ENCODE results near the gene FAM83G. TPM values are rescaled to one million over a fixed set of nuclear protein-coding genes. Genes with fewer than 3 reads are reported as not detected.

Gene FAM83G
- total and polyA plus RNA-seq, 2 experiments from 2014 or later: 7.6 to 44.5 TPM

- TF ChIP-seq STAT1 (IDR thresholded peaks at IDR 0.05; ENCODE audit: unreplicated experiment): no peak
- TF ChIP-seq ETS1 (IDR thresholded peaks at IDR 0.05): no peak
- TF ChIP-seq EZH2phosphoT487 (IDR thresholded peaks at IDR 0.05; ENCODE audit: unreplicated experiment): no peak
- TF ChIP-seq EZH2 (IDR thresholded peaks at IDR 0.05; ENCODE audit: low read depth, unreplicated experiment): no peak
- no peak for TF ChIP-seq POLR2AphosphoS5 (IDR thresholded peaks at IDR 0.05; ENCODE audit: low read depth)
- no peak for TF ChIP-seq JUNB (IDR thresholded peaks at IDR 0.05; ENCODE audit: unreplicated experiment)
- no peak for TF ChIP-seq NANOG (IDR thresholded peaks at IDR 0.05; ENCODE audit: borderline replicate concordance)
Observed at GRCh38 chr17:19020016-19020415, 15.5 kb upstream of the FAM83G start (continued).

GRCh38 chr17:19019041-19019941, 14.7 kb upstream of the FAM83G start:
- ATAC-seq (peak; percentile 12; the same call in 2 of the 3 replicates), DNase-seq (ENCODE audit: low spot score) (no peak)
- H3K4me1 Mint-ChIP-seq: peaks cover 8% of the 10 kb centered on the region
- H3K27me3 Mint-ChIP-seq (ENCODE audit: insufficient read depth, low read depth, poor library complexity): peaks cover 7% of the 10 kb centered on the region
- no peaks in the 10 kb centered on the region for H3K36me3 ChIP-seq (ENCODE audit: insufficient read depth)
- H3K27me3 ChIP-seq (ENCODE audit: insufficient read depth): no peaks in the 10 kb centered on the region
- H2AFZ ChIP-seq: no peak overlapping the region
- no peak overlapping the region for H3K4me3 Mint-ChIP-seq
- no peak overlapping the region for H3K4me2 ChIP-seq
- no peaks in the 10 kb centered on the region for H3K79me2 ChIP-seq (replicated peaks; ENCODE audit: insufficient read depth)
- no peaks in the 10 kb centered on the region for H3K9me3 Mint-ChIP-seq
- no peaks in the 10 kb centered on the region for H3K9me2 ChIP-seq (ENCODE audit: insufficient read depth)
- no peaks in the 10 kb centered on the region for H3F3A ChIP-seq (replicated peaks; ENCODE audit: low read depth)
- H4K20me1 ChIP-seq (replicated peaks; ENCODE audit: insufficient read depth): no peaks in the 10 kb centered on the region
- H3K27ac ChIP-seq (ENCODE audit: low read depth): no peak overlapping the region
- no peaks in the 10 kb centered on the region for H3K36me3 Mint-ChIP-seq (ENCODE audit: low read depth)
- no peak overlapping the region for H3K4me3 ChIP-seq
- no peaks in the 10 kb centered on the region for H3K4me1 ChIP-seq (ENCODE audit: insufficient read depth)
- H3K27ac Mint-ChIP-seq: no peak overlapping the region; the same call in 1 of the 2 replicates
- TF ChIP-seq EZH2phosphoT487 (IDR thresholded peaks at IDR 0.05; ENCODE audit: unreplicated experiment) (no peak), NANOG (IDR thresholded peaks at IDR 0.05; ENCODE audit: borderline replicate concordance) (no peak), JUNB (IDR thresholded peaks at IDR 0.05; ENCODE audit: unreplicated experiment) (no peak), ZNF114 (CRISPR knock-in tag; IDR thresholded peaks at IDR 0.05) (no peak), ZNF331 (CRISPR knock-in tag; IDR thresholded peaks at IDR 0.05; ENCODE audit: low read depth) (no peak), REST (IDR thresholded peaks at IDR 0.05; ENCODE audit: unreplicated experiment) (no peak), EZH2 (IDR thresholded peaks at IDR 0.05; ENCODE audit: low read depth, unreplicated experiment) (no peak), CREB1 (CRISPR knock-in tag; IDR thresholded peaks at IDR 0.05; ENCODE audit: low read depth) (no peak), STAT1 (IDR thresholded peaks at IDR 0.05; ENCODE audit: unreplicated experiment) (no peak), POLR2AphosphoS5 (IDR thresholded peaks at IDR 0.05; ENCODE audit: low read depth) (no peak)
- TF ChIP-seq, protein P1, sequence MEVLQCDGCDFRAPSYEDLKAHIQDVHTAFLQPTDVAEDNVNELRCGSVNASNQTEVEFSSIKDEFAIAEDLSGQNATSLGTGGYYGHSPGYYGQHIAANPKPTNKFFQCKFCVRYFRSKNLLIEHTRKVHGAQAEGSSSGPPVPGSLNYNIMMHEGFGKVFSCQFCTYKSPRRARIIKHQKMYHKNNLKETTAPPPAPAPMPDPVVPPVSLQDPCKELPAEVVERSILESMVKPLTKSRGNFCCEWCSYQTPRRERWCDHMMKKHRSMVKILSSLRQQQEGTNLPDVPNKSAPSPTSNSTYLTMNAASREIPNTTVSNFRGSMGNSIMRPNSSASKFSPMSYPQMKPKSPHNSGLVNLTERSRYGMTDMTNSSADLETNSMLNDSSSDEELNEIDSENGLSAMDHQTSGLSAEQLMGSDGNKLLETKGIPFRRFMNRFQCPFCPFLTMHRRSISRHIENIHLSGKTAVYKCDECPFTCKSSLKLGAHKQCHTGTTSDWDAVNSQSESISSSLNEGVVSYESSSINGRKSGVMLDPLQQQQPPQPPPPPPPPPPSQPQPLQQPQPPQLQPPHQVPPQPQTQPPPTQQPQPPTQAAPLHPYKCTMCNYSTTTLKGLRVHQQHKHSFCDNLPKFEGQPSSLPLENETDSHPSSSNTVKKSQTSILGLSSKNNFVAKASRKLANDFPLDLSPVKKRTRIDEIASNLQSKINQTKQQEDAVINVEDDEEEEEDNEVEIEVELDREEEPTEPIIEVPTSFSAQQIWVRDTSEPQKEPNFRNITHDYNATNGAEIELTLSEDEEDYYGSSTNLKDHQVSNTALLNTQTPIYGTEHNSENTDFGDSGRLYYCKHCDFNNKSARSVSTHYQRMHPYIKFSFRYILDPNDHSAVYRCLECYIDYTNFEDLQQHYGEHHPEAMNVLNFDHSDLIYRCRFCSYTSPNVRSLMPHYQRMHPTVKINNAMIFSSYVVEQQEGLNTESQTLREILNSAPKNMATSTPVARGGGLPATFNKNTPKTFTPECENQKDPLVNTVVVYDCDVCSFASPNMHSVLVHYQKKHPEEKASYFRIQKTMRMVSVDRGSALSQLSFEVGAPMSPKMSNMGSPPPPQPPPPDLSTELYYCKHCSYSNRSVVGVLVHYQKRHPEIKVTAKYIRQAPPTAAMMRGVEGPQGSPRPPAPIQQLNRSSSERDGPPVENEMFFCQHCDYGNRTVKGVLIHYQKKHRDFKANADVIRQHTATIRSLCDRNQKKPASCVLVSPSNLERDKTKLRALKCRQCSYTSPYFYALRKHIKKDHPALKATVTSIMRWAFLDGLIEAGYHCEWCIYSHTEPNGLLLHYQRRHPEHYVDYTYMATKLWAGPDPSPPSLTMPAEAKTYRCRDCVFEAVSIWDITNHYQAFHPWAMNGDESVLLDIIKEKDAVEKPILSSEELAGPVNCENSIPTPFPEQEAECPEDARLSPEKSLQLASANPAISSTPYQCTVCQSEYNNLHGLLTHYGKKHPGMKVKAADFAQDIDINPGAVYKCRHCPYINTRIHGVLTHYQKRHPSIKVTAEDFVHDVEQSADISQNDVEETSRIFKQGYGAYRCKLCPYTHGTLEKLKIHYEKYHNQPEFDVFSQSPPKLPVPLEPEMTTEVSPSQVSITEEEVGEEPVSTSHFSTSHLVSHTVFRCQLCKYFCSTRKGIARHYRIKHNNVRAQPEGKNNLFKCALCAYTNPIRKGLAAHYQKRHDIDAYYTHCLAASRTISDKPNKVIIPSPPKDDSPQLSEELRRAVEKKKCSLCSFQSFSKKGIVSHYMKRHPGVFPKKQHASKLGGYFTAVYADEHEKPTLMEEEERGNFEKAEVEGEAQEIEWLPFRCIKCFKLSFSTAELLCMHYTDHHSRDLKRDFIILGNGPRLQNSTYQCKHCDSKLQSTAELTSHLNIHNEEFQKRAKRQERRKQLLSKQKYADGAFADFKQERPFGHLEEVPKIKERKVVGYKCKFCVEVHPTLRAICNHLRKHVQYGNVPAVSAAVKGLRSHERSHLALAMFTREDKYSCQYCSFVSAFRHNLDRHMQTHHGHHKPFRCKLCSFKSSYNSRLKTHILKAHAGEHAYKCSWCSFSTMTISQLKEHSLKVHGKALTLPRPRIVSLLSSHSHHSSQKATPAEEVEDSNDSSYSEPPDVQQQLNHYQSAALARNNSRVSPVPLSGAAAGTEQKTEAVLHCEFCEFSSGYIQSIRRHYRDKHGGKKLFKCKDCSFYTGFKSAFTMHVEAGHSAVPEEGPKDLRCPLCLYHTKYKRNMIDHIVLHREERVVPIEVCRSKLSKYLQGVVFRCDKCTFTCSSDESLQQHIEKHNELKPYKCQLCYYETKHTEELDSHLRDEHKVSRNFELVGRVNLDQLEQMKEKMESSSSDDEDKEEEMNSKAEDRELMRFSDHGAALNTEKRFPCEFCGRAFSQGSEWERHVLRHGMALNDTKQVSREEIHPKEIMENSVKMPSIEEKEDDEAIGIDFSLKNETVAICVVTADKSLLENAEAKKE (CRISPR knock-in tag; IDR thresholded peaks at IDR 0.05): no peak
